Mesothelial cell of epicardium (in vitro differentiated cells): ENCODE measurements around the gene SLC45A2. TPM values are rescaled to one million over a fixed set of nuclear protein-coding genes. Genes with fewer than 3 reads are reported as not detected.

Source experiments
- DNase-seq, 2 experiments: peaks; one replicate each; pipeline ENCODE4 v3.0.0; 2021; ENCODE audit warnings: low spot score in 2 of 2; ENCODE audit not compliant: unreplicated experiment in 2 of 2
- H3K27ac Mint-ChIP-seq: 2 replicates; pipeline ENCODE4 v1.8.0; 2021; ENCODE audit warnings: mixed read lengths
- H3K27me3 Mint-ChIP-seq: 2 replicates; pipeline ENCODE4 v1.8.0; 2021; ENCODE audit warnings: low read depth, mixed read lengths
- H3K36me3 Mint-ChIP-seq: 2 replicates; pipeline ENCODE4 v1.8.0; 2021; ENCODE audit warnings: mixed read lengths
- H3K4me1 Mint-ChIP-seq: 2 replicates; pipeline ENCODE4 v1.8.0; 2021; ENCODE audit warnings: mixed read lengths
- H3K4me3 Mint-ChIP-seq: 2 replicates; pipeline ENCODE4 v1.8.0; 2021; ENCODE audit warnings: mild to moderate bottlenecking, moderate library complexity, mixed read lengths
- H3K9me3 Mint-ChIP-seq: 2 replicates; pipeline ENCODE4 v1.8.0; 2021; ENCODE audit warnings: mixed read lengths
- CTCF ChIP-seq: fragments of 200-600 bp; sonication (generic); IDR thresholded peaks from one replicate; pipeline ENCODE4 v1.5.0; 2021; ENCODE audit warnings: antibody characterized with exemption; ENCODE audit not compliant: unreplicated experiment
- total RNA-seq: library from RNA; stranded (reverse); gene quantifications from 3 replicates; pipeline ENCODE4 v1.2.1, GENCODE V29; 2021

Gene SLC45A2
- total RNA-seq, 1 donor from 2014 or later: 0.63 TPM

GRCh38 chr5:34001241-34001841 lies 16.8 kb upstream of the SLC45A2 start:
- H3K27me3 Mint-ChIP-seq: no peaks in the 10 kb centered on the region
- peaks cover 18% of the 10 kb centered on the region for H3K36me3 Mint-ChIP-seq
- H3K27ac Mint-ChIP-seq: peak overlapping the region; percentile 27
- H3K9me3 Mint-ChIP-seq: no peaks in the 10 kb centered on the region
- no peak overlapping the region for H3K4me3 Mint-ChIP-seq
- H3K4me1 Mint-ChIP-seq: peaks cover 15% of the 10 kb centered on the region
- DNase-seq: no peak
- TF ChIP-seq CTCF: no peak

GRCh38 chr5:33999978-34000377 lies 15.5 kb upstream of the SLC45A2 start:
- Mint-ChIP-seq H3K4me1 (peaks cover 15% of the 10 kb centered on the region), H3K27ac (no peak overlapping the region), H3K9me3 (no peaks in the 10 kb centered on the region), H3K27me3 (no peaks in the 10 kb centered on the region), H3K4me3 (no peak overlapping the region), H3K36me3 (peaks cover 18% of the 10 kb centered on the region)
- no peak for DNase-seq
- no peak for TF ChIP-seq CTCF

- no peak overlapping the region for H3K4me3 Mint-ChIP-seq
- peaks cover 10% of the 10 kb centered on the region for H3K36me3 Mint-ChIP-seq
- H3K27ac Mint-ChIP-seq: no peak overlapping the region
- no peaks in the 10 kb centered on the region for H3K27me3 Mint-ChIP-seq
- no peaks in the 10 kb centered on the region for H3K9me3 Mint-ChIP-seq
- DNase-seq: no peak
- peak; percentile 35 for TF ChIP-seq CTCF
- H3K4me1 Mint-ChIP-seq: peaks cover 4% of the 10 kb centered on the region
Observed at GRCh38 chr5:33997331-33997983, 13.0 kb upstream of the SLC45A2 start.

GRCh38 chr5:33995865-33996264 lies 11.4 kb upstream of the SLC45A2 start:
- Mint-ChIP-seq H3K27ac (no peak overlapping the region), H3K36me3 (peaks cover 7% of the 10 kb centered on the region), H3K27me3 (no peaks in the 10 kb centered on the region), H3K4me3 (no peak overlapping the region), H3K4me1 (no peaks in the 10 kb centered on the region), H3K9me3 (no peaks in the 10 kb centered on the region)
- TF ChIP-seq CTCF: no peak
- no peak for DNase-seq

- Mint-ChIP-seq H3K4me1 (no peaks in the 10 kb centered on the region), H3K4me3 (no peak overlapping the region), H3K27me3 (no peaks in the 10 kb centered on the region), H3K36me3 (peaks cover 7% of the 10 kb centered on the region), H3K27ac (no peak overlapping the region), H3K9me3 (no peaks in the 10 kb centered on the region)
- TF ChIP-seq CTCF: no peak
- no peak for DNase-seq
Observed at GRCh38 chr5:33994845-33995244, 10.4 kb upstream of the SLC45A2 start.
